ENCODE results near the gene PPP2R2D. TPM values are rescaled to one million over a fixed set of nuclear protein-coding genes. Genes with fewer than 3 reads are reported as not detected.
"Not testable (repeated sequence)": the region's sequence is repeated elsewhere in the genome, so short reads cannot be mapped to it uniquely, and the experiment has no call there.

Gene PPP2R2D
- total RNA-seq, 1 experiment from 2014 or later: 23.5 TPM

- Histone ChIP-seq H3K27me3 (ENCODE audit: insufficient read depth, low read depth) (no peaks in the 10 kb centered on the region), H3K9me2 (ENCODE audit: insufficient read depth) (no peaks in the 10 kb centered on the region), H4K20me1 (ENCODE audit: insufficient read depth) (peaks cover 21% of the 10 kb centered on the region), H3K4me2 (no peak overlapping the region), H3K79me2 (ENCODE audit: low read depth) (peaks cover 48% of the 10 kb centered on the region), H3K4me1 (replicated peaks; ENCODE audit: insufficient read depth) (no peaks in the 10 kb centered on the region), H2AFZ (no peak overlapping the region), H3K9me3 (ENCODE audit: insufficient read depth, low read depth) (no peaks in the 10 kb centered on the region), H3K36me3 (ENCODE audit: low read depth) (no peaks in the 10 kb centered on the region), H3K27ac (no peak overlapping the region), H3F3A (ENCODE audit: insufficient read depth, low read depth) (no peaks in the 10 kb centered on the region), H3K4me3 (no peak overlapping the region)
- TF ChIP-seq EZH2 (IDR thresholded peaks at IDR 0.05; ENCODE audit: low read depth) (no peak), CTCF (conservative IDR thresholded peaks at IDR 0.05) (no peak)
- no peak for DNase-seq
- BruUV-seq (replicated peaks): no TSS peak
- CTCF ChIA-PET: no interaction called here
- POLR2A ChIA-PET (ENCODE audit: unreplicated experiment): no interaction called here
- intact Hi-C loops (cut with micrococcal nuclease; ENCODE audit: unreplicated experiment): no loop called here
Measured at GRCh38 chr10:131915484-131915883, 14.7 kb downstream of the PPP2R2D start.

GRCh38 chr10:131915990-131916766 is 15.4 kb downstream of the PPP2R2D start:
- no peaks in the 10 kb centered on the region for H3K9me3 ChIP-seq (ENCODE audit: insufficient read depth, low read depth)
- H3K27me3 ChIP-seq (ENCODE audit: insufficient read depth, low read depth): no peaks in the 10 kb centered on the region
- peaks cover 23% of the 10 kb centered on the region for H4K20me1 ChIP-seq (ENCODE audit: insufficient read depth)
- H3K9me2 ChIP-seq (ENCODE audit: insufficient read depth): no peaks in the 10 kb centered on the region
- BruUV-seq (replicated peaks): no TSS peak
- no peak for DNase-seq
- H3K4me1 ChIP-seq (replicated peaks; ENCODE audit: insufficient read depth): no peaks in the 10 kb centered on the region
- H3K4me3 ChIP-seq: no peak overlapping the region
- H3K79me2 ChIP-seq (ENCODE audit: low read depth): peaks cover 47% of the 10 kb centered on the region
- no peak overlapping the region for H2AFZ ChIP-seq
- H3K4me2 ChIP-seq: no peak overlapping the region
- TF ChIP-seq EZH2 (IDR thresholded peaks at IDR 0.05; ENCODE audit: low read depth) (no peak), CTCF (conservative IDR thresholded peaks at IDR 0.05) (no peak)
- no peak overlapping the region for H3K27ac ChIP-seq
- ChIA-PET POLR2A (ENCODE audit: unreplicated experiment) (no interaction called here), CTCF (no interaction called here)
- intact Hi-C loops (cut with micrococcal nuclease; ENCODE audit: unreplicated experiment): no loop called here
- no peaks in the 10 kb centered on the region for H3F3A ChIP-seq (ENCODE audit: insufficient read depth, low read depth)
- no peaks in the 10 kb centered on the region for H3K36me3 ChIP-seq (ENCODE audit: low read depth)

GRCh38 chr10:131916767-131917160 is 16.0 kb downstream of the PPP2R2D start:
- CTCF ChIA-PET; H3K27me3 ChIP-seq (ENCODE audit: insufficient read depth, low read depth); H3K9me3 ChIP-seq (ENCODE audit: insufficient read depth, low read depth); H3K4me2 ChIP-seq; H3K27ac ChIP-seq; DNase-seq; H3K36me3 ChIP-seq (ENCODE audit: low read depth); H2AFZ ChIP-seq; H3K4me1 ChIP-seq (replicated peaks; ENCODE audit: insufficient read depth); POLR2A ChIA-PET (ENCODE audit: unreplicated experiment); H3K9me2 ChIP-seq (ENCODE audit: insufficient read depth); H3K4me3 ChIP-seq; intact Hi-C loops (cut with micrococcal nuclease; ENCODE audit: unreplicated experiment); BruUV-seq (replicated peaks); H3F3A ChIP-seq (ENCODE audit: insufficient read depth, low read depth): not testable (repeated sequence)
- H3K79me2 ChIP-seq (ENCODE audit: low read depth): peaks cover 49% of the 10 kb centered on the region
- peaks cover 22% of the 10 kb centered on the region for H4K20me1 ChIP-seq (ENCODE audit: insufficient read depth)

GRCh38 chr10:131917496-131917895 is 16.7 kb downstream of the PPP2R2D start:
- DNase-seq; POLR2A ChIA-PET (ENCODE audit: unreplicated experiment); H3K4me3 ChIP-seq; intact Hi-C loops (cut with micrococcal nuclease; ENCODE audit: unreplicated experiment); BruUV-seq (replicated peaks); H2AFZ ChIP-seq; H3K27ac ChIP-seq; H3F3A ChIP-seq (ENCODE audit: insufficient read depth, low read depth); H3K9me3 ChIP-seq (ENCODE audit: insufficient read depth, low read depth); H3K27me3 ChIP-seq (ENCODE audit: insufficient read depth, low read depth); H3K9me2 ChIP-seq (ENCODE audit: insufficient read depth); CTCF ChIA-PET; H3K4me2 ChIP-seq; H3K36me3 ChIP-seq (ENCODE audit: low read depth); H3K4me1 ChIP-seq (replicated peaks; ENCODE audit: insufficient read depth): not testable (repeated sequence)
- peaks cover 51% of the 10 kb centered on the region for H3K79me2 ChIP-seq (ENCODE audit: low read depth)
- peaks cover 17% of the 10 kb centered on the region for H4K20me1 ChIP-seq (ENCODE audit: insufficient read depth)

GRCh38 chr10:131919461-131919860 is 18.7 kb downstream of the PPP2R2D start:
- H3K4me2 ChIP-seq; H3K27ac ChIP-seq; H3K9me2 ChIP-seq (ENCODE audit: insufficient read depth); H3K4me3 ChIP-seq; H2AFZ ChIP-seq; BruUV-seq (replicated peaks); H3K4me1 ChIP-seq (replicated peaks; ENCODE audit: insufficient read depth); intact Hi-C loops (cut with micrococcal nuclease; ENCODE audit: unreplicated experiment); CTCF ChIA-PET; H3K27me3 ChIP-seq (ENCODE audit: insufficient read depth, low read depth); H4K20me1 ChIP-seq (ENCODE audit: insufficient read depth); H3K9me3 ChIP-seq (ENCODE audit: insufficient read depth, low read depth); POLR2A ChIA-PET (ENCODE audit: unreplicated experiment); H3K36me3 ChIP-seq (ENCODE audit: low read depth); H3F3A ChIP-seq (ENCODE audit: insufficient read depth, low read depth); DNase-seq: not testable (repeated sequence)
- H3K79me2 ChIP-seq (ENCODE audit: low read depth): peaks cover 55% of the 10 kb centered on the region

Data from PC-9 (cell line).